Medulla oblongata (tissue), 1 donor: ENCODE results near the gene FLOT2.
"Not testable (repeated sequence)": the region's sequence is repeated elsewhere in the genome, so short reads cannot be mapped to it uniquely, and the experiment has no call there.

ENCODE experiments used
- DNase-seq: peaks from one replicate; pipeline ENCODE4 v3.0.0-alpha.2; 2015; ENCODE audit errors: extremely low spot score

Gene FLOT2

GRCh38 chr17:28896884-28897768 lies at the start of gene FLOT2:
Gene FLOT2 (minus strand): TSS chr17:28897733. CDS start chr17:28897574, 159 bp downstream.
- peak; percentile 55 for DNase-seq

GRCh38 chr17:28946239-28946638 lies 48.7 kb upstream of the FLOT2 start:
- DNase-seq: no peak

- no peak for DNase-seq
These were observed 47.6 kb upstream of the FLOT2 start for GRCh38 chr17:28944862-28945741.

GRCh38 chr17:28944343-28944742 lies 46.8 kb upstream of the FLOT2 start:
- DNase-seq: no peak

GRCh38 chr17:28942925-28943324 lies 45.4 kb upstream of the FLOT2 start:
- no peak for DNase-seq

GRCh38 chr17:28941251-28941650 lies 43.7 kb upstream of the FLOT2 start:
- no peak for DNase-seq

GRCh38 chr17:28940675-28941074 lies 43.1 kb upstream of the FLOT2 start:
- DNase-seq: peak; percentile 50

GRCh38 chr17:28940142-28940541 lies 42.6 kb upstream of the FLOT2 start:
- no peak for DNase-seq

GRCh38 chr17:28938552-28938951 lies 41.0 kb upstream of the FLOT2 start:
- peak; percentile 57 for DNase-seq

GRCh38 chr17:28937044-28937729 lies 39.7 kb upstream of the FLOT2 start:
- DNase-seq: peak; percentile 94

- DNase-seq: peak; percentile 37
These were observed 38.4 kb upstream of the FLOT2 start for GRCh38 chr17:28935744-28936460.

- DNase-seq: not testable (repeated sequence)
These were observed 37.0 kb upstream of the FLOT2 start for GRCh38 chr17:28934508-28934907.

GRCh38 chr17:28929787-28930186 lies 32.3 kb upstream of the FLOT2 start:
- DNase-seq: no peak

GRCh38 chr17:28928061-28928460 lies 30.5 kb upstream of the FLOT2 start:
- DNase-seq: no peak

GRCh38 chr17:28926786-28927185 lies 29.3 kb upstream of the FLOT2 start:
- no peak for DNase-seq

GRCh38 chr17:28926366-28926765 lies 28.8 kb upstream of the FLOT2 start:
- DNase-seq: no peak

- no peak for DNase-seq
These were observed 28.4 kb upstream of the FLOT2 start for GRCh38 chr17:28925912-28926365.

- DNase-seq: no peak
These were observed 22.7 kb upstream of the FLOT2 start for GRCh38 chr17:28920201-28920600.

- DNase-seq: no peak
These were observed 20.8 kb upstream of the FLOT2 start for GRCh38 chr17:28918295-28918694.

- no peak for DNase-seq
These were observed 19.9 kb upstream of the FLOT2 start for GRCh38 chr17:28917465-28917864.

GRCh38 chr17:28917029-28917428 lies 19.5 kb upstream of the FLOT2 start:
- DNase-seq: no peak
